ENCODE results near the gene SESN2.

- no peak for TF ChIP-seq SP1 (IDR thresholded peaks at IDR 0.05)
- no peak for TF ChIP-seq PKNOX1 (IDR thresholded peaks at IDR 0.05)
Measured at GRCh38 chr1:28244549-28245251, 14.6 kb upstream of the SESN2 start.
